DMS53 treated with DMSO at 0.1 percent for 48 hours (cell line): Measurements from ENCODE around the gene TSHZ2.

ENCODE experiments used
- DNase-seq: peaks from one replicate; lab custom pipeline; 2025; ENCODE audit not compliant: unreplicated experiment; lab: John Stamatoyannopoulos, UW

Gene TSHZ2

DNA sequence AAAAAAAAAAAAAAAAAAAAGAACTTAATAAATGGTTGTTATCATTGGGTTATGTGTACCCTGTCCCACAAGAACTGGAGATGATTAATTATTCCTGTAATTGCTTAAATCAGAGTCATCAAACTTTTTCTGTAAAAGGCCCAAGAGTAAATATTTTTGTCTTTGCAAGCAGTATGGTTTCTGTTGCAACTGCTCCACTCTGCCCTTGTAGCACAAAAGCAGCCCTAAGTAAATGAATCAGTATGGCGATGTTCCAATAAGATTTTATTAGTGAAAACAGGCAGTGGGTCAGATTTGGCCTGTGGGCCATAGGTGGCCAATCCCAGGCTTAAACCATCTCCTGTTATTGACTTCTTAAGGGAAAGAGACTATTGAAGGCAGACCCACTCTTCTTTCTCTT lies 252.7 kb downstream of the TSHZ2 start:
- no peak for DNase-seq

DNA sequence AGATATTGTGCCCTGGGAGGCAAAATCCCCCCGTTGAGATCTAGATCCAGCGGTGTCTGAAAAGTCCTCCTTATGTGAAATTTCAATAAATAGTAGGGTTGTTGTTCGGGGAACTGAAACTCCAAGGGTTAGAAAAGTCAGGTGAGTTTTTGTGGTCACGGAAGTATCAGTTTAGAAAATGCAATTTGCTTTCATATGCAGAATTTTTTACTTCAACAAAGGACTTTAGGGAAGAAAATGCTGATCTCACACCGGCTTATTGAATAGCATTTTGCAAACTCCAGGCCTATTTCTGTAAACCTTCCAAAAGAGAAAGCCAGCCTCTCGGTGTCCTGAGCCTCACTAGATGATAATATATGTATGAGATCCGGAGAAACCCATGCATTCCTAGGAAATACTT lies 254.7 kb downstream of the TSHZ2 start:
- DNase-seq = no peak

- no peak for DNase-seq
These were observed 255.4 kb downstream of the TSHZ2 start for GRCh38 chr20:53227523-53227922.

GRCh38 chr20:53231061-53231460 lies 258.9 kb downstream of the TSHZ2 start:
- no peak for DNase-seq

- no peak for DNase-seq
These were observed 265.3 kb downstream of the TSHZ2 start for GRCh38 chr20:53237461-53237860.

GRCh38 chr20:53238121-53238660 lies 266.0 kb downstream of the TSHZ2 start:
- no peak for DNase-seq

DNA sequence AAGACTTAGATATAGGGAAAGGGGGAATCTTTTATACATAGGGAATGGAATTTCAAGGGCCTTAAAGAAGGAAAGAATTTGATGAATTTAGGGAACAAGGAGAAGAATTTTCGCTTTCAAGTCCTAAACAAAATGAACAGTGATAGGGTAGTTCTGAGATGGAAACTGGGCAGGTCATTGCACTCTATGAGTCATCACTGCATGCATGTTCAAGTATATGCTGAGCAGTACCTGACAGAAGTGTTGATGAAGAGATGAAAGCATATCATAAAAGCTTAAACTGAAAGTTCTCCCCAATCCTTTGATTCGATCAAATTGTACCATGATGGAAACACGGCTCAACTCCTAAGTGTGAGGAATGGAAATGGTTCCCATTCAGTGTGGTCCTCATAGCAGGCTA lies 271.0 kb downstream of the TSHZ2 start:
- DNase-seq = no peak

- DNase-seq = no peak
These were observed 272.6 kb downstream of the TSHZ2 start for GRCh38 chr20:53244711-53245110.

DNA sequence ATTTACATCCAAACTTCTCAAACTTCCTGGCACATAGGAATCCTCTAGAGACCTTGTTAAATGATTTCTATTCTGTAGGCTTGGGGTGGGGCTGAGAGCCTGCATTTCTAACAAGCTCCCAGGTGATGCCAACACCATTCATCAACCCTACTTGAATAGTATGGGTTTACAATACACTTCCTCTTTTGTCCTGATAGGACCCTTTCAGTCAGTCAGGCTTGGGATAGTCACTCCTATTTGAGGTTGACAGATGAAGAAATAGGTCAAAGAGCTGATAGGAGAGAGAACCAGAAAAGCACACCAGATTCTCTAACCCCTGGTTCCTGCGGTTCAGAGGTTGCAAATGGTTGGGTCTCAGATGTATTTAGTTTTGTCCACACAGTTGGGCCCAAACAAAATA lies 273.4 kb downstream of the TSHZ2 start:
- DNase-seq = no peak

DNA sequence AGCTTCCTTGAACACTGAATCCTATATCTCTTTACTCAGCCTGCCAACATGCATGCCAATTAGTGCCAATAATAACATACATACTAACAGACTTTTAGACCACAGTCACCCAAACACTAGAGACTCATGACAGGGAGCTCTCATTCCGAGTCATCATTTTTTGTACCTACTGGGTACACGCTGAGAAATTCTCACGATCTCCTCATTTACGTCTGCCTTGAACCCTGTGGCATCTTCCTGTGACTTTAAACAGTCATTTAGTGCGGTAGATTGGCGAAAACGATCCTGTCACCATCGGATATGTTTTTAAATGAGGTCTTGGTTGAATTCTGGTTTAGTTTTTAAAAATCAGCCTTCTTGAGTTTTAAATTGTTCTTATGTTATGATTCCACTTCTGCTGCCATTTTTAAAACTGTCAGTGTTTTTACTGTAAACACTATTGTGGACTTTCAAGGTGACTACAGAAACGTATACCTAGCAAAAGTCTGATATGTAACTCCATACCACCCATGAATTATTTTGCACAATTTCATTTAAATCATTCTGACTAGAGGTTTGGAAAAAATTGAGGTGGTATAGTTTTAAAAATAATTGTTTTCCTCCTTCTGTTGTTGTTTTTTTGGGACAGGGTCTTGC lies 275.4 kb downstream of the TSHZ2 start:
- no peak for DNase-seq

GRCh38 chr20:53250456-53250855 lies 278.3 kb downstream of the TSHZ2 start:
- DNase-seq = no peak

GRCh38 chr20:53252002-53252401 lies 279.8 kb downstream of the TSHZ2 start:
- no peak for DNase-seq

- no peak for DNase-seq
These were observed 281.5 kb downstream of the TSHZ2 start for GRCh38 chr20:53253668-53254067.

- DNase-seq = no peak
These were observed 283.0 kb downstream of the TSHZ2 start for GRCh38 chr20:53255102-53255710.

- DNase-seq = no peak
These were observed 286.6 kb downstream of the TSHZ2 start for GRCh38 chr20:53258741-53259140.

DNA sequence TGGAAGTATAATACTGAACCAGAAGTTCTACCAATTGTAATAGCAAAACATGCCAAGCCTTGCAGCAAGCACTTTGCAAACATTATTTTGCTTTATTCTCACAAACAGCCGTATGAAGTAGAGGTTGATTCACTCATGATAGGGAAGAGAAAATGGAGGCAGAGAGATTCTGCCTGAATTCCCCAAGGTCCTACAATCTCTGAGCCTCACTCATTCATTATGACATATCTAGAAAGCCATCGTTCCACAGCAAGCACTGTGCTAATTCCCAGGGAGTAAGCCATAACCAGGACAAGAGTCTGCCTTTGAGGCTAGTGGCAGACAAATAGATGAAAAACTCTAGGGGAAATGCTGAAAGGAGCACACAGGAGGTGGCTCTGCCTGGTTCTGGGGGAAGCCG lies 288.0 kb downstream of the TSHZ2 start:
- no peak for DNase-seq

- no peak for DNase-seq
These were observed 288.4 kb downstream of the TSHZ2 start for GRCh38 chr20:53260591-53260990.

DNA sequence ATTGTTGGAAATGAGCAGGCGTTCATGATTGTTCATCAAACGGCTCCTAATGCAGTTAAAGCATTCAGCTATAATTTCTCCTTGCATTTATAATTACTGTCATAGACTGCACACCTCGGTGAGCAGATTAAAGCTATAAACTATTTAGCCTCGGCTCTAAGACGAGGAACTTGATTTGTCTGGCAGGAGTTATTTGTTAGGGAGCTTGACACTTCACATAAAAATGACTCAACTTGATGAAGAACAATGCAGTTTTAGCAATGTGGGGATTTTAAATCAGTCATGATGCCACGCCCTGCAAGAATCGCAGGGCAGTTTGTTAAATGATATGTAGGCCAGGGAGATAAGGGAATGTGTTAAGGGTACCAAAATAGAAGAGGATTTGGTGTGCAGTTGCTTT lies 290.2 kb downstream of the TSHZ2 start:
- no peak for DNase-seq

- DNase-seq = no peak
These were observed 291.6 kb downstream of the TSHZ2 start for GRCh38 chr20:53263554-53264438.

- no peak for DNase-seq
These were observed 292.4 kb downstream of the TSHZ2 start for GRCh38 chr20:53264604-53265003.

GRCh38 chr20:53265304-53265875 lies 293.2 kb downstream of the TSHZ2 start:
- no peak for DNase-seq

GRCh38 chr20:53269380-53269779 lies 297.2 kb downstream of the TSHZ2 start:
- DNase-seq = no peak
